Activated naive CD4-positive, alpha-beta T cell treated with anti-CD3 and anti-CD28 coated beads for 36 hours (primary cell): ENCODE results near the gene ZC3H18. TPM values are rescaled to one million over a fixed set of nuclear protein-coding genes. Genes with fewer than 3 reads are reported as not detected.
"Not testable (repeated sequence)": the region's sequence is repeated elsewhere in the genome, so short reads cannot be mapped to it uniquely, and the experiment has no call there.

Experiments
- CTCF ChIA-PET: fragments of 350-600 bp; sonication (Branson Sonifier 250); formaldehyde crosslinking; loops from one replicate; lab custom pipeline; 2021; ENCODE audit warnings: antibody characterized with exemption; lab: Charles Lee
- DNase-seq: peaks from one replicate; pipeline ENCODE4 v3.0.0-alpha.2; 2020
- H3K27ac Mint-ChIP-seq: one replicate; pipeline ENCODE4 v1.8.0; 2021; ENCODE audit warnings: mild to moderate bottlenecking, mixed read lengths
- H3K27me3 Mint-ChIP-seq: one replicate; pipeline ENCODE4 v1.8.0; 2021; ENCODE audit warnings: low read depth, mixed read lengths
- H3K36me3 Mint-ChIP-seq: one replicate; pipeline ENCODE4 v1.8.0; 2021; ENCODE audit warnings: low read depth, mixed read lengths
- H3K4me1 Mint-ChIP-seq: one replicate; pipeline ENCODE4 v1.8.0; 2021; ENCODE audit warnings: low read depth, mixed read lengths
- H3K4me3 Mint-ChIP-seq: one replicate; pipeline ENCODE4 v1.8.0; 2021; ENCODE audit warnings: mild to moderate bottlenecking, moderate library complexity, mixed read lengths
- H3K9me3 Mint-ChIP-seq: one replicate; pipeline ENCODE4 v1.8.0; 2021; ENCODE audit warnings: mixed read lengths
- intact Hi-C: fragments of 100-400 bp; cut with micrococcal nuclease; formaldehyde crosslinking; loops from one replicate; pipeline ENCODE4 v1.15.1; 2023
- total RNA-seq, 2 experiments: library from RNA; stranded (reverse); gene quantifications; one replicate each; pipeline ENCODE4 v1.2.3, GENCODE V29; 2021

ZC3H18 gene
- total RNA-seq, 2 experiments from 2014 or later = 55.8 to 58.5 TPM

DNA sequence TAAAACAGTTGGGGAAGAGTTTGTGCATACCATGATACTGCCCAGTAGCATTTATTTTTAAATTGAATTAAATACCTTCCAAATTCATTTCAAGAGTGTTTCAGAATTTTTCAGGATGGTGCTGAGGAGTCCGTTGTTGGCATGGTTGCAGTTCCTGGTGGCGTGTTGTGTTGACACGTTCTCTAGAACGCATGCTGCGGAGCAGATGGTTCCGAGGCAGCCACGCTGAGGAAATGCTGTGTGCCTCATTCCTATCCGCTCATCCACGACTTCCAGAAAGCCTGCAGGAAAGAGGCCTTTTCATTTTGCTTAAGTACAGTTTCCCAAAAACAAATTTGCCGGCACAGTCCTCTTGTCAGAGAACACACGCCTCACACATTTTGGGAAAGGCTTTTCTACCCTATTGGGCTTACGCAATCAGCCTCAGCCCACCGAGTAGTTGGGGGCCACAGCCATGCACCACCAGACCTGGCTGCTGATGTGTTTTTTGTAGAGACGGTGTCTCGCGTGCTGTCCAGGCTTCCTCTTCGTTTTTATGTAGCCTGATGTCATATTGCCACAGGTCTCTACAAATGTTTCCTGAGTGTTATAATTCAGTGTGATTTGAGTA, 36.0 kb downstream of the ZC3H18 start:
- Mint-ChIP-seq H3K36me3 (peaks cover 27% of the 10 kb centered on the region), H3K4me1 (no peaks in the 10 kb centered on the region), H3K27me3 (no peaks in the 10 kb centered on the region), H3K9me3 (no peaks in the 10 kb centered on the region), H3K4me3 (no peak overlapping the region), H3K27ac (no peak overlapping the region)
- DNase-seq = no peak
- intact Hi-C loops = no loop called here
- CTCF ChIA-PET = no interaction called here

DNA sequence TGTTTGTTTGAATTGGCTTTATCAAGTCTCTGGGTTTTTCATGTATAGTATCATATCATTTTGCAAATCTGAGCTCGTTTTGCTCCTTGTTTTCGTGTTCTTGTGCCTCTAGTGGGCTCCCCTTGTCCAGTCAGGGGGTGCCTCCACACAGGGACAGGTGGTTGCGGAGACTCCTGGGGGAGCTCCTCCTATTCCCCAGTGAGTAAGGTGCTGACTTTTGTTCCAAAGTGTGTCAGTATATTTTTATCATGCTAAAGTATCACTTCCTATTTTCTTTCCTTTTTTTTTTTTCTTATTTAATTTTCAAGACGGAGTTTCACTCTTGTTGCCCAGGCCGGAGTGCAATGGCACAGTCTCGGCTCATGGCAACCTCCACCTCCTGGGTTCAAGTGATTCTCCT, 37.9 kb downstream of the ZC3H18 start:
- intact Hi-C loops = no loop called here
- no peaks in the 10 kb centered on the region for H3K9me3 Mint-ChIP-seq
- DNase-seq = no peak
- no peaks in the 10 kb centered on the region for H3K4me1 Mint-ChIP-seq
- H3K27me3 Mint-ChIP-seq = no peaks in the 10 kb centered on the region
- H3K4me3 Mint-ChIP-seq = no peak overlapping the region
- peaks cover 26% of the 10 kb centered on the region for H3K36me3 Mint-ChIP-seq
- CTCF ChIA-PET = interaction anchor here (0.8 kb wide), 1 partner anchor 97 kb away, joined by 3 read pairs; no protein-coding TSS in a partner anchor
- no peak overlapping the region for H3K27ac Mint-ChIP-seq

DNA sequence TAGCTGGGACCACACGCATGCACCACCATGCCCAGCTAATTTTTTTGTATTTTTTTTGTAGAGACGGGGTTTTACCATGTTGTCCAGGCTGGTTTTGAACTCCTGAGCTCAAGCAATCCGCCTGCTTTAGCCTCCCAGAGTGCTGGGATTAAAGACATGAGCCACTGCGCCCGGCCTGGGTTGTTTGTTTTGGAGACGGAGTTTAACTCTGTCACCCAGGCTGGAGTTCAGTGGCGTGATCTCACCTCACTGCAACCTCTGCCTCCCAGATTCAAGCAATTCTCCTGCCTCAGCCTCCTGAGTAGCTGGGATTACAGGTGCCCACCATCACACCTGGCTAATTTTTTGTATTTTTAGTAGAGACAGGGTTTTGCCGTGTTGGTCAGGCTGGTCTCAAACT, 39.2 kb downstream of the ZC3H18 start:
- H3K27me3 Mint-ChIP-seq, H3K4me1 Mint-ChIP-seq, H3K27ac Mint-ChIP-seq, H3K4me3 Mint-ChIP-seq, H3K9me3 Mint-ChIP-seq, intact Hi-C loops, DNase-seq: not testable (repeated sequence)
- peaks cover 31% of the 10 kb centered on the region for H3K36me3 Mint-ChIP-seq
- CTCF ChIA-PET = interaction anchor here (1.1 kb wide), 1 partner anchor 128 kb away, joined by 3 read pairs; no protein-coding TSS in a partner anchor

DNA sequence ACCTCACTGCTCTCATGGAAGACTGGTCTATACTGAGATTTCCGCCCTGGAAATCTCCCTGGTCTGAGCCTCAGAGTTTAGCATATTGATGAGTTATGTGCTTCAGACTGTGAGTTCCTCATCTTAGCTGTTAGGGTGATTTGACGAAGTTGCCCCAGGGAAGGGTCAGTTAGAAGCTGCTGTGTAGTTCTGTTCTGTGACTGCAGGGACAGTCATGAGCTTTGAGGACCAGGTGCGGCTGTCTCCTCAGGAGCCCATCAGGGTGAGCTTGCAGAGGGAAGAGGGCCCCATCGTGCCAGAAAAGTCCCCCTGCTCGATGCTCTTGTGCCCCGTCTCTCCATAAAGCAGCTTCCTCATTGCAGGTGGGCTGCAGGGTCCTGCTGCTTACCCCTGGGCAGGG, 39.9 kb downstream of the ZC3H18 start:
- Mint-ChIP-seq H3K27me3 (no peaks in the 10 kb centered on the region), H3K9me3 (no peaks in the 10 kb centered on the region), H3K27ac (no peak overlapping the region), H3K4me1 (no peaks in the 10 kb centered on the region), H3K36me3 (peaks cover 32% of the 10 kb centered on the region), H3K4me3 (no peak overlapping the region)
- CTCF ChIA-PET = interaction anchor here (1.1 kb wide), 1 partner anchor 128 kb away, joined by 3 read pairs; no protein-coding TSS in a partner anchor
- intact Hi-C loops = no loop called here
- no peak for DNase-seq

DNA sequence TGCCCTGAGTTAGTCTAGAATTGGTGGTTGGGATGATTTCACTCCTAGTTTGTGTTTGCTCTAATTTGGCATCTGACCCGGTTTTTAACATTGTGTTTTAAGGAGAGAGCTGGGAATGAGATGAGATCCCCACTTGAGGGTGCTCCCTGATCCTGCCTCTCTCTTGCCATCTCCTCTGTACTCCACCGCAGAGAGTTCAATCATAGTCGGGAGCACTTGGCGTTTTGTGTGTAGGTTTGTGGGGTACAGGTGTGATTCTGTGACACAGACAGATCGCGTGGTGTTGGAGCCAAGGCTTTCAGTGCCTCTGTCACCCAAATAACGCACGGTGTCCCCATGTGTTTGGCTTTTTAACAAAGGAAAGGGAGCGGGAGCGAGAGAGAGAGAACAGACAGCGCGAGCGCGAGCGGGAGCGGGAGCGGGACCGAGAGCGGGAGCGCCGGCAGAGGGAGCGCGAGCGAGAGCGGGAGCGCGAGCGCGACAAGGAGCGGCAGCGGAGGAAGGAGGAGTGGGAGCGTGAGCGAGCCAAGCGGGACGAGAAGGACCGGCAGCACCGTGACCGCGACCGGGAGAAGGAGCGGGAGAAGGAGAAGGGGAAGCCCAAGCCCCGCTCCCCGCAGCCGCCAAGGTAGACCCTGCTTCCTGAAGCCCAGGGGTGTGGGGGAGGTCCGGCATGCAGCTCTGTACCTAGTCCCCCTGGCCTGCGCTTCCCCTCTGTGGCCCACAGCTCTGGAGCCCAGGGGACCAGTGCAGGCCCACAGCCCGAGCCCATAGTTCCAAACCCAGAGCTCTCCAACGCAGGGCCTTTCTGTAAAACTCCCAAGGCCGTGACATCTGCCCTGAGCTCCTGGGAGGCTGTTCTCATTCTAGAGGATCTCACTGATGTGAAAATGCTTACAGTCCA, 41.0 kb downstream of the ZC3H18 start:
- Mint-ChIP-seq H3K4me3 (no peak overlapping the region), H3K27ac (no peak overlapping the region), H3K4me1 (no peaks in the 10 kb centered on the region), H3K9me3 (no peaks in the 10 kb centered on the region), H3K27me3 (no peaks in the 10 kb centered on the region), H3K36me3 (peaks cover 32% of the 10 kb centered on the region)
- intact Hi-C loops = no loop called here
- CTCF ChIA-PET = no interaction called here
- DNase-seq = no peak

DNA sequence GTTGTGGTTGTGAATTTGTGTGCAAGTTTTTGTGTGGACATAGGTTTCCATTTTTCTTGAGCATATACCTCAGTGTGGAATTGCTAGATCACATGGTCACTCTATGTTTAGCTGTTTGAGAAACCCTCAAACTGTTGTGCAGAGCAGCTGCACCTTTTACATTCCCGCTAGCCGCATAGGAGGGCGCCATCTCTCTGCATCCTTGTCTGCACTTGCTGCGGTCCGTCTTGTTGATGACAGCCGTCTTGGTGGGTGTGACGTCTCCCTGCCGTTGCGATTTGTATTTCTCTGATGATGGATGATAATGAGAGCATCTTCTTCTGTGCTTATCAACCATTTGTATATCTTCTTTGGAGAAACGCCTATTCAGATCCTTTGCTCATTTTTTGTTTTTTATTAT, 43.1 kb downstream of the ZC3H18 start:
- intact Hi-C loops = no loop called here
- Mint-ChIP-seq H3K4me3 (no peak overlapping the region), H3K27ac (no peak overlapping the region), H3K36me3 (peaks cover 31% of the 10 kb centered on the region), H3K9me3 (no peaks in the 10 kb centered on the region), H3K27me3 (no peaks in the 10 kb centered on the region), H3K4me1 (no peaks in the 10 kb centered on the region)
- CTCF ChIA-PET = no interaction called here
- DNase-seq = no peak

DNA sequence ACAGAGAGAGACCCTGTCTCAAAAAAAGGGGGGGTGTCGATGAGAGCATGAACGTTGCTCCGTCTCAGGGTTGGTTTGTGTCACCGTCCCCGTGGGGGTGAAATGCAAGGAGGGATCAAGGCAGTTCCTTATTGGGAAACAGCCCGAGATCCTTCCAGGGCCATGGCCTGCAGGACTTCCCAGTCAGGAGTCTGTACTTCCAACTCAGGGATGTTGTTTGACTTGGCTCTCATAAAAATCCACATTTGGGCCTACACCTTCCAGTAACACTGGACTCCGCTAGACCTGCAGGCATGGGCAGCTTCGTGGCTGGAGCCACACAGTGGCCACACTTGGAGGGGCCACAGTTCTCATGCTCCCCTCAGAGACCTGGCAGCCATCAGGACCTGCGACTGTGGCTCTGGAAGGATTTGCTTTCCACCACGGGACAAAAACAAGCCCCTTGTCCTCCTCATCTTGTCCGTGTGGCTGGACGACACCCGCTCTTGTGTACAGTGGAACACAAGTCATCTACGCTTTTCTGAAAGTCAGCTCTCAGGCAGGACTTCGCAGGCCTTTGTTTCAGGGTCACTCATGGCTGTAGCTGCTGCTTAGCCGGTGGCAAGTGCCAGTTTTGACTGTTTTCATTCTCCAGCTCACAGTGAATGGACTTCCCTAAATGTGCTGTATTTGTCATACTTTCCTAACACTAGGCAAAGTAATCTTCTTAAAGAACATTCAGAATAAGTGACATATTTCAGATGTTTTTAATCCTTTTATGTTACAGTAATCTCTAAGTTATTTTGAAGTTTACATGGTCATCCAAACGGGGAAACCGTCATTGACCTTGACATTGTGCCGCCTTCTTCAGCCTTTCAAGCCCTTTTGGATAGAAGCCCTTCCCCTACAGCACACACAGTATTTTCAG, 44.0 kb downstream of the ZC3H18 start:
- CTCF ChIA-PET = no interaction called here
- intact Hi-C loops = no loop called here
- Mint-ChIP-seq H3K36me3 (peaks cover 27% of the 10 kb centered on the region), H3K27ac (no peak overlapping the region), H3K27me3 (no peaks in the 10 kb centered on the region), H3K9me3 (no peaks in the 10 kb centered on the region), H3K4me1 (peaks cover 3% of the 10 kb centered on the region), H3K4me3 (no peak overlapping the region)
- DNase-seq = no peak

DNA sequence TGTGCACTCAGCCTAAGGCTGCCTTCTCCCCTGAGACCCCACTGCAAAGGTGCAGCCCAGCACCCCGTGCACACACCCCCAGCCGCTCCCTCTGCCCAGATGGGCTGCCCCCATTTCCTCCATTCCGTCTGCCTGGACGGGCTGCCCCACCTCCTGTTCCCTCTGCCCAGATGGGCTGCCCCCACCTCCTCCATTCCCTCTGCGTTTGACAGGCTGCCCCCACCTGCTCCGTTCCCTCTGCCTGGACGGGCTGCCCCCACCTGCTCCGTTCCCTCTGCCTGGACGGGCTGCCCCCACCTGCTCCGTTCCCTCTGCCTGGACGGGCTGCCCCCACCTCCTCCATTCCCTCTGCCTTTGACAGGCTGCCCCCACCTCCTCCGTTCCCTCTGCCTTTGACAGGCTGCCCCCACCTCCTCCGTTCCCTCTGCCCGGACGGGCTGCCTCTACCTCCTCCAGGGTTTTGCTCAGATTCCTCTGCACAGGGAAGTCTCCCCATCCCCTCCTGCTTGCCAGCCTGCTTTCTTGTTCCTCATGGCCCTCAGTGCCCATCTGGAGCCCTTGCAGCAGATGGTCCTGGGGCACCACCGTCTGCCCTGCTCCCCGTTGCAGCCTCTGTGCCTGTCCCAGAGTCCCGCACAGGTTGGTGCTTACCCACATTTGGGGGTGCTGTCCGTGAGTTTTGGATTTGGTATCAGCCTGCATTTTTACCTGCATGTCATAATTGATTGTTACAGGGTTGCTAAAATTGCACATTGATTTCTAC, 44.8 kb downstream of the ZC3H18 start:
- CTCF ChIA-PET = no interaction called here
- Mint-ChIP-seq H3K27me3 (no peaks in the 10 kb centered on the region), H3K4me1 (peaks cover 10% of the 10 kb centered on the region), H3K9me3 (no peaks in the 10 kb centered on the region), H3K36me3 (peaks cover 22% of the 10 kb centered on the region), H3K27ac (no peak overlapping the region), H3K4me3 (no peak overlapping the region)
- intact Hi-C loops = no loop called here
- no peak for DNase-seq

DNA sequence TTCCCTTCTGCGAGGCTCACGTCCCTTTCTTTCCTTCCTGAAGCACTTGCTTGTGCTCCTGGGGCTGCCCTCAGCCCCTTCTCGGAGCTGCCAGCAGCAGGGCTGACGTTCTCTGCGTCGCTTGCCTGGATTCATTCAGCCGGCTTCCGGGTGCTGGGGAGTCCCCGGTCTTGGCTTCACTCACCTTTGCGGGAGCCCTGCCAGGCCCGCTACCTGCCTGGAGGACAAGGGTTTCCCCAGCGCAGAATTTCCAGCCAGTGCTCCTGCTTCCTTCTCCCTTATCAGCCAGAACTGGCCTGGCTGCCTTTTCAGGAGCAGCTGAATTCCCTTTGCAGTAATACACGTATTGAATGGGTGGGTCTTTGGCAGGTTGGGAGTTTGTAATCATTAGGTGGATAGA, 46.1 kb downstream of the ZC3H18 start:
- intact Hi-C loops = no loop called here
- peaks cover 10% of the 10 kb centered on the region for H3K4me1 Mint-ChIP-seq
- no peaks in the 10 kb centered on the region for H3K9me3 Mint-ChIP-seq
- DNase-seq = no peak
- no peak overlapping the region for H3K4me3 Mint-ChIP-seq
- H3K27me3 Mint-ChIP-seq = no peaks in the 10 kb centered on the region
- no peak overlapping the region for H3K27ac Mint-ChIP-seq
- peaks cover 15% of the 10 kb centered on the region for H3K36me3 Mint-ChIP-seq
- CTCF ChIA-PET = no interaction called here

DNA sequence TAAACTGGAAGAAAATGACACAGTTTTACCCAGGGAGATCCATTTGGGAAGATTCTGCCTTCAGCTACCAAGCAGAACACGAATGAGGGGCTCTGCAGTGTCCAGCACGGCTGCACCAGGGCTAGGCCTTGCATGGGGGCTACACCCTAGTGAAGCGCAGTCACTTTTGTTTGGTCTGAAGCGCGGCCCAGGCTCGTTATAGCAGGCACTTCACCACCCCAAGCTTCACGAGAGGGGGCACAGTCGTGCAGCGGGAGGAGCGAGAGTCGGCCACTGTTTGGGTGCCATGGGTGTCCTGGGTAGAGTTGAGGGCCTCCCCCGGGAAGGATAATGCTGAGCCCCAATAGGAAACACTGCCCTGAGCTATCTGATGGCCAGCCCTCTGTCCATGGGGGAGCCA, 46.5 kb downstream of the ZC3H18 start:
- Mint-ChIP-seq H3K27ac (no peak overlapping the region), H3K4me1 (peaks cover 10% of the 10 kb centered on the region), H3K27me3 (no peaks in the 10 kb centered on the region), H3K9me3 (no peaks in the 10 kb centered on the region), H3K4me3 (no peak overlapping the region), H3K36me3 (peaks cover 15% of the 10 kb centered on the region)
- no peak for DNase-seq
- CTCF ChIA-PET = no interaction called here
- intact Hi-C loops = no loop called here

DNA sequence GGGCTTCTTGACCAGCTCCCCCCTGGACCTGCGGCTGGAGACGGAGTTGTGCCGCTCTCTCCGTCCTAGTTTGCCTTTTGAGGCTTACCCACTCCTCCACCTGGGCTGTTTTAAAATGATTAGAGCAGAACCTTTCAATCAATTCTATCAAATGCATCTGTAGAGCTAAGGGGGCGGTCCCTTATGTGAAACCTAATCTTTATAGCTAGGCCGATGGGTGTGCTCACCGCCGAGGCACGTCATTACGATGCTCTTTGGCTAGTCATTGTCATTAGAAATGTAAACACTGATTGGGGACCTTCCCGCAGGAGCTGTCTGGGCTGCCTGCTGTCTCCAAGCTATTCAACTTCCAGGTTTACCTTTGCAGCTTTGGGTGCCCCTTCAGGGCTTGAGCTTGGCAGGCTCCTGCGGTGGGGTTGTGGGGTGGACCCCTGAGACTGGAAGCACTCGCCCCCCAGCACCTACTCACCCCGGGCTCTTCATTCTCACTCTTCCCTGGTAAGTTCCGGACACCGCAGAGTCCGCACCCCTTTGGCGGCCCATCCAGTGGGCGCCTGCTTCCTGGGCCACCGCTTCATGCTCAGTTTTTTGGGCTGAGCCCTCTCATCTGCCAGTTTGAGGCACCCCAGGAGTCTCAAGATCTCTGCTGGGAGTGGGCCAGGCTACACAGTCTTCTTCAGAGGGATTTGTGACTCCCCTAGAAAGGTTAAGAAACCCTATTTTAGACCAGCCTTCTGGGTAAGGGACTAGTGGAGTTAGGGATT, 47.2 kb downstream of the ZC3H18 start:
- H3K9me3 Mint-ChIP-seq = no peaks in the 10 kb centered on the region
- CTCF ChIA-PET = no interaction called here
- H3K4me1 Mint-ChIP-seq = peaks cover 10% of the 10 kb centered on the region
- H3K4me3 Mint-ChIP-seq = no peak overlapping the region
- no peak overlapping the region for H3K27ac Mint-ChIP-seq
- intact Hi-C loops = no loop called here
- DNase-seq = no peak
- H3K36me3 Mint-ChIP-seq = peaks cover 15% of the 10 kb centered on the region
- no peaks in the 10 kb centered on the region for H3K27me3 Mint-ChIP-seq
